Measurements from ENCODE around the gene FLT1. TPM values are rescaled to one million over a fixed set of nuclear protein-coding genes. Genes with fewer than 3 reads are reported as not detected.

Gene FLT1
- total RNA-seq, 4 donors from 2014 or later = 11.1 to 37.9 (median 21.7) TPM

DNA sequence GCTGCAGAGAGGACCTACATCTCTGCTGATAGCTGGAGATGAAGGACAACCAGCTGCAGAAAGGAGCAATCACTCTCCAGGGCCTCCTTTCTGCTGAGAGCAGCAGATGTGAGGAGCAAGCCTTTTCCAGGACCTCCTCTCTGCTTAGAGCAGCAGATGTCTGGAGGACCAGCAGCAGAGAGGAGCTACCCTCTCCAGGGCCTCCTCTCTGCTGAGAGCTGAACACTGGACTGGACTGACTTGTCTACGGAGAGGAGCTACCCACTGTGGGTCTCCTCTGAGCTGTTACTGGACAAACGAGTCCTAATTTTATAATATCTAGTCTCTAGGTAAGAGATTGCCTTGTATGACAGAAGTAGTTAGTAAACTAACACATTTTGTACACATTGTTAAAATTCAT lies 40.8 kb upstream of the FLT1 start:
- TF ChIP-seq, protein P1, sequence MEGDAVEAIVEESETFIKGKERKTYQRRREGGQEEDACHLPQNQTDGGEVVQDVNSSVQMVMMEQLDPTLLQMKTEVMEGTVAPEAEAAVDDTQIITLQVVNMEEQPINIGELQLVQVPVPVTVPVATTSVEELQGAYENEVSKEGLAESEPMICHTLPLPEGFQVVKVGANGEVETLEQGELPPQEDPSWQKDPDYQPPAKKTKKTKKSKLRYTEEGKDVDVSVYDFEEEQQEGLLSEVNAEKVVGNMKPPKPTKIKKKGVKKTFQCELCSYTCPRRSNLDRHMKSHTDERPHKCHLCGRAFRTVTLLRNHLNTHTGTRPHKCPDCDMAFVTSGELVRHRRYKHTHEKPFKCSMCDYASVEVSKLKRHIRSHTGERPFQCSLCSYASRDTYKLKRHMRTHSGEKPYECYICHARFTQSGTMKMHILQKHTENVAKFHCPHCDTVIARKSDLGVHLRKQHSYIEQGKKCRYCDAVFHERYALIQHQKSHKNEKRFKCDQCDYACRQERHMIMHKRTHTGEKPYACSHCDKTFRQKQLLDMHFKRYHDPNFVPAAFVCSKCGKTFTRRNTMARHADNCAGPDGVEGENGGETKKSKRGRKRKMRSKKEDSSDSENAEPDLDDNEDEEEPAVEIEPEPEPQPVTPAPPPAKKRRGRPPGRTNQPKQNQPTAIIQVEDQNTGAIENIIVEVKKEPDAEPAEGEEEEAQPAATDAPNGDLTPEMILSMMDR (IDR thresholded peaks at IDR 0.05) = no peak
- TF ChIP-seq POLR2A (IDR thresholded peaks at IDR 0.05) = no peak
- no peak for TF ChIP-seq POLR2AphosphoS5 (IDR thresholded peaks at IDR 0.05)
- no peak for TF ChIP-seq EP300 (IDR thresholded peaks at IDR 0.05)
- H3K27ac ChIP-seq = no peak overlapping the region
- no peak for ATAC-seq
- no peaks in the 10 kb centered on the region for H3K36me3 ChIP-seq
- no peaks in the 10 kb centered on the region for H3K9me3 ChIP-seq
- peaks cover 57% of the 10 kb centered on the region for H3K27me3 ChIP-seq
- WGBS, 2 donors (ENCODE audit: low coverage in 1 of 2) = 53% methylated on average over 2 of the region's 2 CpGs; no CpG with 5 or more reads in 1 of the 2 donors
- H3K4me1 ChIP-seq = peaks cover 0 to 24% (median 0%) of the 10 kb centered on the region in 3 donors
- no peak overlapping the region for H3K4me3 ChIP-seq

DNA sequence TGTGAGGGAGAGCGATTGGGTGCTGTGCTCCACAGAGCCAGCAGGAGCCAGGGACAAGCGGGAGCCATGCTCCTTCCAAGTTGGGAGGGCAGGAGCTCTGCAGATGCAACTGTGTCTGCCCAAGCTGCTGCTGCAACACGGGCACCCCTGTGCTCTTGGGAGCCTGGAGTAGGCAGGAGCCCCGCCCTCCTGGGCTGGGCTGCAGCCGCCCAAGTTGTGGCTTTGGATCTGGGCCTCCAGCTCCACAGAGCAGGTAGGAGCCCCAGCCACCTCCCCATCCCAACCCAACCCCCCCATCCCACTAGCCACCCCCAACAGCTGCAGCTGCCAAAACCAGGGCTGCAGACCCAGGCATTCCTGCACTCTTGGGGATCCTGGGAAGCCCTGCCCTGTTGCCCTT lies 39.9 kb upstream of the FLT1 start:
- no peak for ATAC-seq
- WGBS, 2 donors (ENCODE audit: low coverage in 1 of 2) = no CpG with 5 or more reads among the region's 5 CpGs
- peaks cover 63% of the 10 kb centered on the region for H3K27me3 ChIP-seq

DNA sequence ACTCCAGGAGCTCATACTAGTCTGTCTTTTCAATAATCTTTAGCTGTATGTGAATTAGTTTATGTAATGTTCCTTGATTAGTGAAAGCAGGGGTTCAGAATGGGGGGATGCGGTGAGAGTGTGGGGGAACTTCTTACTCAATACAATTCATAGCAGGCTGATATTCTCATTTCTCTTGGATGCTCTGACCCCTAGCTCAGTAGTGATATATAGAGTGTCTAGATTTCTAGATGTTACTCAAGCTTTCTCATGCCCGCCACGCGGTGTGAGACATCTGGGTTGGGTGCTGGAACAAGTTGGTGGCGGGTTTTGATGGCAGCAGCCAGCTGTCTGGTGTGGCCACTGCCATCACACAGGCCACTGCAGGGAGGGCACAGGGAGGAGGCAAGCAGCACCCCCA lies 39.3 kb upstream of the FLT1 start:
- H3K27me3 ChIP-seq = peaks cover 69% of the 10 kb centered on the region
- WGBS, 2 donors (ENCODE audit: low coverage in 1 of 2) = 59 to 100% methylated on average over 1 to 4 of the region's 5 CpGs
- TF ChIP-seq, protein P1 (IDR thresholded peaks at IDR 0.05) = no peak
- no peak for TF ChIP-seq POLR2AphosphoS5 (IDR thresholded peaks at IDR 0.05)
- no peak for TF ChIP-seq POLR2A (IDR thresholded peaks at IDR 0.05)
- TF ChIP-seq EP300 (IDR thresholded peaks at IDR 0.05) = no peak

More for the DNA sequence above, 39.9 kb upstream of the FLT1 start:
- H3K36me3 ChIP-seq = no peaks in the 10 kb centered on the region
- no peak overlapping the region for H3K4me3 ChIP-seq
- peaks cover 0 to 27% (median 0%) of the 10 kb centered on the region in 3 donors for H3K4me1 ChIP-seq
- no peak overlapping the region for H3K27ac ChIP-seq
- TF ChIP-seq POLR2A (IDR thresholded peaks at IDR 0.05) (no peak), POLR2AphosphoS5 (IDR thresholded peaks at IDR 0.05) (no peak), EP300 (IDR thresholded peaks at IDR 0.05) (no peak)
- TF ChIP-seq, protein P1 (IDR thresholded peaks at IDR 0.05) = no peak
- no peaks in the 10 kb centered on the region for H3K9me3 ChIP-seq

DNA sequence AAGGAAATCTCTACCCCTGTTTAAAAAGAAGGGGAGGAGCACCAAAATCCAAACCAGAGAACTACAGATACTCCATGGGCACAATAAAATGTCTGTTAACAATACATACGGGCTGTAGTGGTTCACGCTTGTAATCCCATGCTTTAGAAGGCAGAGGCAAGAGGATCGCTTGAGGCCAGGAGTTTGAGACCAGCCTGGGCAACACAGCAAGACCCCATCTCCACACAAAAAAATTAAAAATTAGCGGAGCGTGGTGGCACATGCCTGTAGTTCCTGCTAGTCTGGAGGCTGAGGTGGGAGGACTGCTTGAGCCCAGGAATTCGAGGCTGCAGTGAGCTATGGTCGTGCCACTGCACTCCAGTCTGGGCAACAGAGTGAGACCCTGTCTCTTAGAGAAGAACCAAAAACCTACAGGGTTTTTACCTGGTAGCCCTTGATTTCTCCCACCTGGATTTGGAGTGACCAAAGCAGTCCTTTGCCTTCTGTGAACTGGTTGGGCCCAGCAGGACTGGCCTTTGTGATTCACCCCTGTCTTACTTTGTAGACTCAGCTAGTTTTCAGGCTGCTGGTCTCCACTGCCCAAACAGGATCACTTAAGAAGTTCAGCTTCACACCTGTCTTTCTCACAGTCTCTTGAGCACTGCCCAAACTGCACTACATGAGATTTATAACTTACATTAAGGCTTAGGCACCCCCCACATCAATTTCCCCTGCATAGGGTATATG lies 38.7 kb upstream of the FLT1 start:
- TF ChIP-seq POLR2AphosphoS5 (IDR thresholded peaks at IDR 0.05) (no peak), EP300 (IDR thresholded peaks at IDR 0.05) (no peak), POLR2A (IDR thresholded peaks at IDR 0.05) (no peak)
- TF ChIP-seq, protein P1 (IDR thresholded peaks at IDR 0.05) = no peak
- H3K9me3 ChIP-seq = no peaks in the 10 kb centered on the region
- H3K27ac ChIP-seq = peak overlapping the region in 1 of 4 donors; percentile 74
- ATAC-seq = no peak
- peaks cover 0 to 27% (median 0%) of the 10 kb centered on the region in 3 donors for H3K4me1 ChIP-seq
- peaks cover 75% of the 10 kb centered on the region for H3K27me3 ChIP-seq
- H3K4me3 ChIP-seq = no peak overlapping the region
- no peaks in the 10 kb centered on the region for H3K36me3 ChIP-seq
- WGBS, 2 donors (ENCODE audit: low coverage in 1 of 2) = 80 to 100% methylated on average over 3 to 6 of the region's 7 CpGs

More for the DNA sequence above, 39.3 kb upstream of the FLT1 start:
- no peaks in the 10 kb centered on the region for H3K9me3 ChIP-seq
- no peak for ATAC-seq
- H3K36me3 ChIP-seq = no peaks in the 10 kb centered on the region
- H3K4me1 ChIP-seq = peaks cover 0 to 27% (median 0%) of the 10 kb centered on the region in 3 donors
- no peak overlapping the region for H3K27ac ChIP-seq
- H3K4me3 ChIP-seq = no peak overlapping the region

DNA sequence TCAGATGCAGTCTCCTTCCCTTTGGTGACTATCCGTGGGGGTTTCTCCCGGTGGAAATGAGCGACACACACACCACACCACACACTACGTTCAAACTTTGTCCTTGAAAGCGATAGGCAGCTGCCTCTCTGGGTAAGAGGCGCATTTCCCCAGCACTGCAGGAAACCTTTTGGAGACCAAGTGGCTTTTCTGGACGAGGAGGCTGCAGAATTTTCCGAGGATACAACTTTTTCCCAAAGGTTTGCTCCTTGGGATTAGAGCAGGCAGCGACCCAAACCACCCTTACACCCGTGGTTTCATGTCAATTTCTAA lies 38.2 kb upstream of the FLT1 start:
- Histone ChIP-seq H3K4me3 (peak overlapping the region in 1 of 2 donors; percentile 51), H3K27ac (peak overlapping the region in 2 of 4 donors; percentile 58 to 74), H3K36me3 (no peaks in the 10 kb centered on the region), H3K4me1 (peaks cover 0 to 27% (median 0%) of the 10 kb centered on the region in 3 donors), H3K27me3 (peaks cover 80% of the 10 kb centered on the region), H3K9me3 (no peaks in the 10 kb centered on the region)
- 20% methylated on average over 9 of the region's 10 CpGs; no CpG with 5 or more reads in 1 of the 2 donors for WGBS, 2 donors (ENCODE audit: low coverage in 1 of 2)
- TF ChIP-seq POLR2A (IDR thresholded peaks at IDR 0.05) = no peak
- no peak for TF ChIP-seq EP300 (IDR thresholded peaks at IDR 0.05)
- TF ChIP-seq POLR2AphosphoS5 (IDR thresholded peaks at IDR 0.05) = no peak
- TF ChIP-seq, protein P1 (IDR thresholded peaks at IDR 0.05) = no peak
- ATAC-seq = no peak
